Suppressor macrophage treated with lipopolysaccharide for 1 hour (primary cell): ENCODE results near the gene SLC10A3.

Source experiments
- DNase-seq, 3 donors: peaks; one replicate each; pipeline ENCODE4 v3.0.0-alpha.2; 2020 to 2022

SLC10A3 gene

DNA sequence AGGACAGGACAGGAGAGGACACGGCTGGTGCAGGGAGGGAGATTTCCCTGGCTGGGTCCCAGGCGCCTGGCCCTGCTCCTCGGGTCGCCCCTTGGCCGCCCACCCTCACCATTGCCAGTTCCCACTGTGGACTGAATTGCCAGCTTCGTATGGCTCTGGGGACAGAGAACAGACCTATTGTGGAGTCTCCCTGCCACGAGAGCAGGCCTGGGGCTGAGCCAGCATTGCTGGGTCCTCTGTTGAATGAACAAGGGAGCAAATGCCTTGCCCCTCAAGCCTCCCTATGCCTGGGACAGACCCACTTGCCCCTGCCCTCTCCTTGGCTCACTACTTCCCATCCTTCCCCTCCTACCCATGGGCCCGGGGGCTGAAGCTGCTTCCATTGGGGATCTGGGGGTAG is 28.0 kb downstream of the SLC10A3 start:
- DNase-seq = no peak

DNA sequence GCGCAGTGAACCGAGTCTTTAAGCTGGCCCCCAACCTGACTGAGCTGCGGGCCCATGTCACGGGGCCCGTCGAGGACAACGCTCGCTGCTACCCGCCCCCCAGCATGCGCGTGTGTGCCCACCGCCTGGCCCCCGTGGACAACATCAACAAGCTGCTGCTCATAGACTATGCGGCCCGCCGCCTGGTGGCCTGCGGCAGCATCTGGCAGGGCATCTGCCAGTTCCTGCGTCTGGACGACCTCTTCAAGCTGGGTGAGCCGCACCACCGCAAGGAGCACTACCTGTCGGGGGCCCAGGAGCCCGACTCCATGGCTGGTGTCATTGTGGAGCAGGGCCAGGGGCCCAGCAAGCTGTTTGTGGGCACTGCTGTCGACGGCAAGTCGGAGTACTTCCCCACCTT is 30.1 kb downstream of the SLC10A3 start:
- no peak for DNase-seq

DNA sequence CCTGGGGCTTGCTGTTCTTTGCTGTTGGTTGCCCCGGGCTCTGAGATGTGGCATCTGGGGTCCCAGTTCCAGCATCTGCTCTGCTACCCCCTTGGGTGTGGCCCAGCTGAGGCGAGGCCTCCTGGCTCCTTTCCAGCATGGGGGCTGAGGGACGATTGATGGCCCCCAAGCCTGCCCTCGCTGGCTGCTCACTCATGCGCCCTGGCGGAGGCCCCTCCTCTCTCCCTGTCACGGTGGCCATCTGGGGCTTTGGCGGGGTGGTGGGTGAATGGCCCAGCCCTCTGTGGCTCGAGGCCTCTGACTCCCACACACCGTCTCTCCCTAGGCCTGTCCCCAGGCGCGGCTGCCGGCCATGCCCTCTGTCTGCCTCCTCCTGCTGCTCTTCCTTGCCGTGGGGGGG is 30.6 kb downstream of the SLC10A3 start:
- DNase-seq = no peak

DNA sequence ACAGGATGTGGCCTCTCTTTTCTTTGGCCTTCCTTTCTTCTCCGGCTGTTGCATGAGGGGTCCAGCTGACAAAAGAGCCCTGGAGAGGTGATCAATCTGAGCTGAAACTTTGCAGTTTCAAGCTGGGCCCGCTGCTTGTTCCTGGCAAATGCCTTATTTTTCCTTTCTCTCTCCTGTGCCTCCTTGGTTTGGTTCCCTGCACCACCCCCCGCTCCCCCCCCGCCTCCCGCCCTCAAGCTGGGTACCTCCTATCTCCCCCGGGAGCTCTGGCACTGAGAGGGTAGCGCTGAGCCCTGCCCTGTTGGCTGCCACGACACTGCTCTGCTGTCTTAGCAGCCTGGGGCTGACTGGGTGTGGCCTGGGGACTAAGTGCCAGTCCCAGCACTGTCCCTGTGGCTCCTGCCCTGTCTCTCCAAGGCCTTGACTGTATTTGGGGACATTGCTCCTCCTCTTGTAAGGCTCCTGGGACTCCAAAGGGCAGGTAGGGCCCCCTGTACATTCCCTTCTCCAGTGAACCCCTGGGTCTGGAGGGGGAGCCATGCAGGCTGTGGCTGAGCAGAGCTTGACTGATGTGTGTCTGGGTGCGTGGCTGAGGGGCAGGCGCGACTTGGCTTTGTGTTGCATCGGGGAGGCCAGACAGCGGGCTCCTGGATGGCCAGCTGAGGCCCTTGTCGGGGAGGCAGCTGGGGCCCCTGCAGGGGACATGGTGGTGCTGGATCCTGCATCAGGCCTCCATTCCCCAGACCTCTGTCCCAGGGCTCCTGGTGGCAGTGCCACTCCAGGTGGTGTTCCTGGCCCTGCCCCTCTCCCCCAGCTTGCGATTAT is 31.3 kb downstream of the SLC10A3 start:
- peak in 2 of 3 donors; percentile 17 to 25 for DNase-seq

DNA sequence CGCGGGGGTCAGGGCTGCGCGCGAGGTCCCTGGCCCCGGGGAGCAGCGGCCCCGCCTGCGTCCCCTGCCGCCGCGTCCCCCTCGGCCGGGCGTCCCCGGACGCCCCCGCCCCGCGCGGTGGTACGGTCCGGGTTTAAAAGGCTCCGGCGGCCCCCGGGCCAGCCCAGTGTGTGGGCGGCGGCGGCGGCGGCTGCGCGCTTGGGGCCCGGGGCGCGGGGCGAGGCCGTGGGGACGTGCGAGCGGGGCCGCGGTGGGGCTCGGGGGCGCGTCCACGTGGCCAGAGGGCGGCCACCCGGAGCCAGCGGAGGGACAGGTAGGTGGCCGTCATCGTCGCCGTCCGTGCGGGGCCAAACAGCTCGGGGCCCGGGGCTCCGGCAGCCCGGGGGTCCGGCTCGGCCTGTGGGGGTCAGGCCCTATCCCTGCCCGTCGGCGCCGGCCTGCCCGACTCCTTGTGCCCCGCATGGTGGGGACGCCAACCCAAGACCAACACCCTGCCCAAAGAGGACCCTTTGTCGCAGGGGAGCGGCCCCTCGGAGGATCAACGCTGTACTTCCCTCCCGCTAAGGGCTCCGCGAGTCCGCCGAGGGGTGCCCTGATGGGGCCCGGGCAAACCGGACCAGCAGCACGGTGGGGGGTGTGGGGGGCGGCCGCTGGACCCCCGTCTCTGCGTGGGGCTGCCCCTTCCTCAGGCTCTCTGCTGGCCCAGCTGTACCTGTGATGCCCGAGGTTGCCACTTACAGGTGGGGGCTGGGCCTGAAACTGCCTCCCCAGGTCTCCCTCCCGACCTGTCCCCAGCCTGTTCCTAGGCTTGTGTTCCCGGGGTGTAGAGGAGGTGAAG is 32.1 kb downstream of the SLC10A3 start, which contains the start of gene PLXNA3:
TSS of gene PLXNA3 (plus strand) at position 166 of the 838 bp plus-strand sequence. CDS start 1,903 bp downstream, outside the sequence.
- peak; percentile 60 to 81 (median 75) for DNase-seq

DNA sequence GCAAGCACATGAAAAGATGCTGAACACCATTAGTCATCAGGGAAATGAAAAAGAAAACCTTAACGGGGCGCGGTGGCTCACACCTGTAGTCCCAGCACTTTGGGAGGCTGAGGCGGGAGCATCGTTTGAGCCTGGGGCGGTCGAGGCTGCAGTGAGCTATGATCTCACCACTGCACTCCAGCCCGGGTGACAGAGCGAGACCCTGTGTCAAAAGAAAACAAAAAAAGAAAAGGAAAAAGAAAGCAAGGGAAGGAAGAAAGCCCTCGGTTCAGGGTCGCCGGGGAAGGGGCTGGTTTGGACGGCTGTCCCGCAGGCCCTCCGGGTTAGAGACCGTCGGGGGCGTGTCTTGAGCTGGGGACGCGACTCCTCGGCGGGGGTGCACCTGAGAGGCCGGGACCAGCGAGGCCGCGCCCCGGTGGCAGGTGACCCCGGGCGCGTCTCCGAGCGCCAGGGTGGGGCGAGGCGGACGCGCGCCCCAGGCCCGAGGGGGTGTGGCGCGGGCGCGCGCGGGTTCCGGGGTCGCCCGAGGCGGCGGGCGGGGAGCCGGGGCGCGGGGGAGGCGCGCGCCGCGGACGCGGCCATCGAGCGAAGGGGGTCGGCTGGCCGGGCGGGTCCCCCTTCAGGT is 32.8 kb downstream of the SLC10A3 start:
- DNase-seq = peak; percentile 27 to 70 (median 54)

DNA sequence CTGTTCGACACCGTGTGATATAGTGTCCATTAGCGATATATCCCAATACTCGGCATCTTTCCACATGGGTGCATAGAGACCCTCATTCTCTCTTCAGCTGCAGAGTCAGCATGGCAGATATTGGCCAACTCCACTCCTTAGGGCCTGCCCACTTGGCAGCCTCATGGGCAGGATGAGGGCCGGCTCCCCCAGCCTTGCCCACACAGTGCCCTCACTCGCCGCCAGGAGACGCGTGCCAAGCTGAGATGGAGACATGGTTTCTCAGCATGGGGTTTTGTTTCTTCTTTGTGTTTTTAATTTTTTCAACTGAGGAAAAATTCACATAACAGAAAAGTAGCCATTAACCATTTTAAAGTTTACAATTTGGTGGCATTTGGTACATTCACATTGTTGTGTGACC is 37.6 kb downstream of the SLC10A3 start:
- DNase-seq = no peak

DNA sequence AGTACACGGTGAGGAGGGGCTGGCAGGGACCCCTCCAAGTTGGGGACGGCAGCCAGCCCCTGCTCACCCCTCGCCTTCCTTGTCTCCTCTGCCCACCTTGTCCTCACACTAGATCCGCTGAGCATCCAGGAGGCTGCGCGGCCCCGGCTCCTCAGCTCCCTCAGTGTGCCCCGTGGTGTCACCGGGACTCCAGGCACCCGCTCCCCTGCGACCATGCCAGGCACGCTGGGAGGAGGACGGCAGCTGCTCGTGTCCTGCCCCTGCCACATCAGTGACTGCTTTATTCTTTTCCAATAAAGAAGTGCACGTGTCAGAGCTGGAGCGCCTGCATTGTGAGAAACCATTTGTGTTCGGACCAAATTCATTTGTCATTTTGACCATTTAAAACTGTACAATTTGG is 40.1 kb downstream of the SLC10A3 start:
- no peak for DNase-seq

DNA sequence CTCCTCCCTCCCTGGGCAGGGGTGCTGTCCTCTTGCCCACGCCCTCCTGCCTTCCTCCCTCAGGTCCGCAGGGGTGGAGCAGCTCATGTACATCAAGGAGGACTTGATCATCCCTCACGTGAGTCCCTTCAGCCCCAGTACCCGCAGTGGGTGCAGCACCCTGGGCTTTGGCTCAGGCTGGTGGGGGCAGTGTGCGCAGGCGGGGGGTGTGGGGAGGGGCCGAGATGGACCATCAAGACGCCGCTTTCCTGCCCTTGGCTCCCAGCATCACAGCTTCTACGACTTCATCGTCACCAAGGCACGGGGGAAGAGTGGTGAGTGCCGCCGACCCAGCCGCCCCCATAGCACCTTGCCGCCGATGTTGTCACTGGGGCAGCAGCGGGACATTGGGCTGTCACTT is 40.8 kb downstream of the SLC10A3 start:
- DNase-seq = no peak

DNA sequence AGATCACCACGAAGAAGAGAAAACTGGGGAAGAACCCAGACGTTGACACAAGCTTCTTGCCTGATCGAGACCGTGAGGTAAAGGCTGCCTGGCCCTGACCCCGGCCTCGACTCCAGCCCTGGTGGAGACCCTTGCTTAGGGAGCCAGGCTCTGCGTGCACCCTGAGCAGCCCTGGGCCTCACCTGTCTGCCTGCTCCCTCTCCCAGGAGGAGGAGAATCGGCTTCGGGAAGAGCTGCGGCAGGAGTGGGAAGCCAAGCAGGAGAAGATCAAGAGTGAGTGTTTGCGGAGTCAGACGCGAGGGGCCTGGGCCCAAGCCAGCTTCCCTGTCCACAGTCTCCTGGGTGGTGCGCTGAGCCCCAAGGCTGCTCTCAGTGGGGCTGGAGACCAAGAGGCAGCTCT is 41.9 kb downstream of the SLC10A3 start:
- no peak for DNase-seq

DNA sequence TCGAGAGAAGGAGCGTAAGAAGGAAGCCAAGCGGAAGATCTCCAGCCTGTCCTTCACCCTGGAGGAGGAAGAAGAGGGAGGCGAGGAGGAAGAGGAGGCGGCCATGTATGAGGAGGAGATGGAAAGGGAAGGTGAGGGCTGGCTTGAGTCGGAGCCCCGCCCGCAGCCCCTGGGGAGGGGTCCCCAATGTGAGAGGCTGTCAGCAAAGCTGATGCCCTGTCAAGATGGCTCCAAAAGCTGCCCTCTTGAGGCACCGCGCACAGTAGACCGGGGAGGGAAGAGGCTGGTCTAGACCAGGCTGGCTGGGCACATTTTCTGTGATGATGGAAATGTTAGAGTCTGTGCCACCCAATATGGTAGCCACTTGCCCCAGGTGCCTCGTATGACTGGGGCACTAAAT is 44.0 kb downstream of the SLC10A3 start:
- DNase-seq = no peak

DNA sequence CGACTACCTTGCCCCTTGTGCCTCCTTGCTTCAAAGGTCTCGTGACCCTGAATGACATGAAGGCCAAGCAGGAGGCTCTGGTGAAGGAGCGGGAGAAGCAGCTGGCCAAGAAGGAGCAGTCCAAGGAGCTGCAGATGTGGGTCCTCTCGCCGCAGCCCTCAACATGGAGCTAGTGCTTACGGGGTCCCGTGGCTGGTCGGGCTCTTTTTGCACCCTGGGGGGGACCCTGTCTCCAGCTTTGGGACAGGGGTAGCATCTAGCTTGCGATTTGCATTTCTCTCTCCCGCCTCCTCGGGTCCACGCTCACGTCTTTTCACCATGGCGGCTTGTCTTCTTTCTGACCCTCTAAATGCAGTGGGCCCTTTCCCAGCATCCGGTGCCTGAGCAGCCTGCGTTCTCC is 44.7 kb downstream of the SLC10A3 start:
- DNase-seq = no peak

DNA sequence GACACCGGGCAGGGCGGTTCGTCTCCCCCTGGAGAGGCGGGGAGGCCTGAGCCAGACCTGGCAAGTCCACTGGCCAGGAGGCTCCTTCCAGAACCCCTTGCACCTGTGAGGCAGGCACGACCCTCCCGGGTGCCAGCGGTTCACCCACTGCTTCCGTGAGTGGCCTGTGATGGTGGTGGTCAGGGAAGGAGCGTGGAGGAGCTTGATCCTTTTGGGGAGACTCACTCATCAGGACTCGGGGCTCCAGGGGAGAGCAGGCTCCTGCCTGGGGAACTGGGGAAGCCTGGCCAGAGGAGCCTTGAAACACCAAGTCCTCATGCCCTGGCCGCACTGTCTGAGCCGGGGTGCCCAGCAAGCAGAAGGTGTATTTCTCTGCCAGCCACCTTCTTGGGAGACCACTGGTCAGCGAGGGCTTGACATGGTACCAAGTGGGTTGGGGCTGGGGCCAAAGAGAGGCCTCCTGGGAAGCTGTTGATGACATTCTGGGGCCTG is 45.6 kb downstream of the SLC10A3 start:
- no peak for DNase-seq

DNA sequence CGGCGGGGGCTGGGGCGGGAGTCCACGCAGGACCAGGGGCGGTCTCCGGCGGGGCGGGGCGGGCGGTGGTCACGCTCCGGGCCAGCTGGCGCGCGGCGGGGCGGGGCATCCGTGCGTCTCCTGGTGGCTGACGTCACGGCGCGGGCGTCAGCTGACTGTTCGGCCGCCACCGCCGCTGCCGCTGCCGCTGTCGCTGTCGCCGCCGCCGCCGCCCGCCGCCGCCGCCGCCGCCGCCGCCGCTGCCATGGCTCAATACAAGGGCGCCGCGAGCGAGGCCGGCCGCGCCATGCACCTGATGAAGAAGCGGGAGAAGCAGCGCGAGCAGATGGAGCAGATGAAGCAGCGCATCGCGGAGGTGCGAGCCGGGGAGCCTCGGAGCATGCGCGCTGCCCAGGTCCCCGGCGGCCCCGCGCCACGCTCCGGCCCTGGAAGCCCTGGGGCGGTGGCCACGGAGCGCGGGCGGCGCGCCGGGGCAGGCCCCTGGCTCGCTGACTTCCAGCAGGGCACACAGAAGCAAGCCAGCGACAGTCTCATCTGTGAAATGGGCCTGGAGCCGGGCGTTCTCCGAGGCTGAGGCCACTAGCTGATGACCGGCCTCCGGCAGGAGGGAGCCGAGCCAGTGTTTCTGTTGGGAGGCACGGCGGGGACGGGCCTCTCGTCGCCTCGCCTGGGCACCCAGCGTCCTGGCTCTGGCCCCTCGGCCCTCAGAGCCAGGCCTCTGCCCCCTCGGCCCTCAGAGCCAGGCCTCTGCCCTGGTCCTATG is 46.3 kb downstream of the SLC10A3 start, which contains the start of gene FAM50A:
TSS of gene FAM50A (plus strand) at position 150 of the 763 bp plus-strand sequence. CDS start at position 245, 95 bp downstream.
- peak; percentile 76 to 93 (median 87) for DNase-seq

DNA sequence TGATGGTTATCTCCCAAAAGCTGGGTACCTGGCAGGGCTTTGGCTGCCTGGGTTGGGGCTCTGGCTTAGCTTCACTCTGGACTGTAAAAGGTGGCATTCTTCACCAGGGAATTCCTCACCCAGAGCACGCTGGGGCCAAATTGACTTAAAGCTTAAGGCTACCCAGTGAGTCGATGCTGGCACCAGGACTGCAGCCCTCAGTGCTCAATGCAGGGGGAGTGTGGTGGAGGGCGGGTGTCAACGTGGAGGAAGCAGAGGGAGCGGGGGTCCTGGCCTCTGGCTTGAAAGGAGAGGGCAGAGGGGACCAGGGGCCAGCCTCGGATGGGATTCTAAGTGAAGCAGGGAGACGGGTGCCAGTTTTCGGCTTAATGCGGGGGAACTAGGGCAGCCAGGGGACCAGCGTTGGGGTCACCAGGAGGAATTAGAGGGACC is 46.9 kb downstream of the SLC10A3 start:
- DNase-seq = no peak

DNA sequence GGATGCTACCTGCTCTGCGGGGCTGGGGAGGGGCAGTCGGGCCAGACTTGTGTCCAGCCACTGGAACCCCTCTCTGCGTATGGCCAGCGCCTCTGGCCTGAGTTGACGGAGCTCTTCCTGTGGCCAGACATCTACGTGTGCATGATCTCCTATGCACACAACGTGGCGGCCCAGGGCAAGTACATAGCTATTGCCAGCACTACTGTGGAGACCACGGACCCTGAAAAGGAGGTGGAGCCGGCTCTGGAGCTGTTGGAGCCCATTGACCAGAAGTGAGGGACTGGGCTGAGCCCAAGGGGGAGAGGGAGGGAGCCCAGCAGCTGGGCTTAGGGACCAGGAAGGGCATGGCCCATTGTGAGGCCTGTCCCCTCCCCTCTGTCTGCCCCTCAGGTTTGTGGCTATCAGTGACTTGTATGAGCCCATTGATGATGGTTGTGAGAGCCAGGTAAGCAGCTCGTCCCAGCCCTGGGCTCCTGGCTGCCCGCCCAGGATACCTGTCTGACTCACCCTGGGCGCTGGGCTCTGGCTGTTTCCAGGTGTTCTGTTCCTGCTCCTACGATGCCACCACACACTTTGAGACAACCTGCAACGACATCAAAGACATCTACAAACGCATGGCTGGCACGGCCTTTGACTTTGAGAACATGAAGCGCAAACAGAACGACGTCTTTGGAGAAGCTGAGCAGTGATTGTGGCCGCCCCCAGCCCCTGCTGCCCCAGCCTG is 48.3 kb downstream of the SLC10A3 start:
- no peak for DNase-seq

DNA sequence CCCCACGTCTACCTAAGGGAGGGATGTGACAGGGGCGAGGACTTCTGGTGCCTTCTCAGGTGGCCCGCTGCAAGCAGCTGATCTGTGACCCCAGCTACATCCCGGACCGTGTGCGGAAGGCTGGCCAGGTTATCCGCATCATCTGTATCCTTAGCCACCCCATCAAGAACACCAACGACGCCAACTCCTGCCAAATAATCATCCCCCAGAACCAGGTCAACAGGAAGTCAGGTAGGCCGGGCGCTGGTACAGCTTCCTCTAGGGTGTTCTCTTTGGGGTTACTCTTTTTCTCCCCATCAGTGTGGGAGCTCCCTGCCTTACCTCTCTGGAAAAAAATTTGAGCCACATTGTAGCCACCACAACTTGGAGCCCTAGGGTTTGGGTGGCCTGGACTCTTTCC is 48.9 kb downstream of the SLC10A3 start:
- DNase-seq = no peak

DNA sequence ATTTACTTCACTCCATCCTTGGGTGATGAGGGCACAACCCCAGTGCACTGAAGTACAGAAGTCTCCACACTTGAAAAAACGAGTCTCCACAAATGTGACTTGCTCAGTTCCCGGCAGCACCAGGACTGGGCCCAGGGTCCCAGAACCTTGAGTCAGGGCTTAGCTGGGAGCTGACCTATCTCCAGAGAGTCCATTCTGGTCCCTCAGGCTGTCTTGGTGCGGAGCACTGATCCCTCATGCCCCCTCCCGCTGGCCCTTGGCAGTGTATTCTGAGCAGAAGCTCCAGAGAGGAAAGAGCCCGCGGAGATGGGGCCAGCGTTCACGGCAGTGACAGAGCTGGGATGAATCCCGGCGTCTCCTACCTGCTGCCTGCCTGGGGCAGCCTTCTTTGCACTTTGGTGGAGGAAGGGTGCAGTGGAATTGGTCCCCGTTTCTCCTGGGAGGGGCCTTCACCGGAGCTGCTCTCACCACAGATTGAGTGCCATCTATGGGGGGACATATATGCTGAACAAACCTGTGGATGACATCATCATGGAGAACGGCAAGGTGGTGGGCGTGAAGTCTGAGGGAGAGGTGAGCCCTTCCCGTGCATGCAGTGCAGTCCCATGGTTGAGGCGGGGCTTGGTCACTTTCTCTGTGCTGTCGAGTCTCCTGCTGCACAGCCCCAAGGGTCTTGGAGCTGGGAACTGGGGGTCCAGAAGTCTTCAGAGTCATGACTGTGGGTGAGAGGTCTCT is 49.6 kb downstream of the SLC10A3 start:
- DNase-seq = no peak

DNA sequence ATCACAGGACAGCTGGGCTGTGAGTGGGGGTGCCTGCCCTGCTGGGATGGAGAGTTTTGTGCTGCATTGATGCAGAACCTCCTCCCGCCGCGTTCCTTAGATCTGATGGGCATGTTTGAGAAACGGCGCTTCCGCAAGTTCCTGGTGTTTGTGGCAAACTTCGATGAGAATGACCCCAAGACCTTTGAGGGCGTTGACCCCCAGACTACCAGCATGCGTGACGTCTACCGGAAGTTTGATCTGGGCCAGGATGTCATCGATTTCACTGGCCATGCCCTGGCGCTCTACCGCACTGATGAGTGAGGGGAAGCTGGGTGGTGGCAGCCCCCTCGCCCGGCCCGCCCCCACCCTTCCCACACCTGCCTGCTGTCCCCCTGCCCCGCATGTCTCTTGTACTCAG is 50.6 kb downstream of the SLC10A3 start:
- DNase-seq = no peak

DNA sequence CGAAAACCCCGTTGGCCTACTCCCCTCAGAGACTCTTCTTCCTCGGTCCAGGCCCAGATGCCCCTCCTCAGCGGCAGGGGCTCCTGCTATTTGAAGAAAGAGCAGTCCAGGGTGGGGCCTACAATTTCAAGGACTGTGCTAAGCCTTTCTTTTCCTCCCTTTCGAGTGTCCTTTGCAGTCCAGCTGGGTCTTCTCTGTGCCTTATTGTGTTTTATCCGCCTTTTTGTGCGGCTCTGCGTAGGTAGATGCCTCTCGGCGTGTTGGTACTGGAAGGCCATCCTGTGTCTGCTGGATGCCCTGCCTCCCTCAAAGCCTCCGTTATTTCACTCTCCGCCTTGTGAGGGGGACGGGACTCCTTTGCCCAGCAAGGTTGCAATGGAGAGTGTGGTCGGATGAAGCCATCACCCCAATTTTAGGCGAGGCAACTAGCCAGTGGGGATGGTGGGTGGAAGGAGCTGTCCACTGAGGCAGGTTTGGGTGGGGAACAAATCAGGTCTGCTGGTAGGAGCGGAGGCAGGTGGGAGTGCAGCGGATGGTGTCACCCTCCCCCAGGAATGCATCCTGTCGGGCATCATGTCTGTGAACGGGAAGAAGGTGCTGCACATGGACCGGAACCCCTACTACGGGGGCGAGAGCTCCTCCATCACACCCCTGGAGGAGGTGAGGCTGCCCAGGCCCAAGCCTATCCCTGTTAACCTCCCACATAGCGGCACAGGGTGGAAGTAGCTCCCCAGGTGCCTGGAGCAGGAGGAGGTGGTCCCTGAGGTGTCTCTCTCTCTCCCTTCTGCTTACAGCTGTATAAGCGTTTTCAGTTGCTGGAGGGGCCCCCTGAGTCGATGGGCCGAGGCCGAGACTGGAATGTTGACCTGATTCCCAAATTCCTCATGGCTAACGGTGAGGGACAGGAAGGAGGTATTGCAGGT is 52.2 kb downstream of the SLC10A3 start:
- peak in 1 of 3 donors; percentile 8 for DNase-seq
